Hematopoietic multipotent progenitor cell treated with erythropoietin and hydrocortisone succinate and interleukin-3 and kit ligand, for 8 days (in vitro differentiated cells): ENCODE data around the gene PSENEN.
"Not testable (repeated sequence)": the region's sequence is repeated elsewhere in the genome, so short reads cannot be mapped to it uniquely, and the experiment has no call there.

Experiments
- DNase-seq: peaks from one replicate; pipeline ENCODE4 v3.0.0-alpha.2; 2015

The PSENEN gene

DNA sequence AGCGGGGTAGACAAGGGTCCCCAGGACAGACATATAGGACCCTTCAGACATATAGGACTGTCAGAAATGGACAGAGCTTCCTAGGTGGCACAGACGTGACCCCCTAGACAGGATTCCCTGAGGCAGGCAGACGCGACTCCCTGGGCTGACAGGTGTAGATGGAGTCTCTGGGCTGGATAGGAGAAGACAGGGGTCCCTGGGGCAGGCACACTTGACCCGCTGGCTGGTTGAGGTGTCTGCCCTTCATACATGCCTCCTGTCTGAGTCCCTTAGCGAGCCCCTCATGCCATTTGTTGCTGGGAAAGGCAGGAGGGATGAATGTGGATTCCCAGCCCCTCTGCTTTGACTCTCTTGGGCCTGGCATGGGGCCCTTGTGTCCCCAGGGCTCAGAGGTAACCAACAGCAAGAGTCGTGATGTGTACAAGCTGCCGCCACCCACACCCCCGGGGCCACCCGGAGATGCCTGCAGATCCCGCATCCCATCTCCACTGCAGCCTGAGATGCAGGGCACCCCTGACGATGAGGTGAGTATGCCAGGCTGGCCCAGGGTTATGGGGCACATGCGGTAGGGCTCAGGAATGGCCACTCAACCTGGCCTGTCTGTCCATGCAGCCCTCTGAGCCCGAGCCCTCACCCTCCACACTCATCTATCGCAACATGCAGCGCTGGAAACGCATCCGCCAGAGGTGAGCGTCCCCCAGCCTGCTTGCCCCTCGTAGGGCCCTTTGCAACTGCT, 8.4 kb downstream of the PSENEN start:
- DNase-seq: no peak

DNA sequence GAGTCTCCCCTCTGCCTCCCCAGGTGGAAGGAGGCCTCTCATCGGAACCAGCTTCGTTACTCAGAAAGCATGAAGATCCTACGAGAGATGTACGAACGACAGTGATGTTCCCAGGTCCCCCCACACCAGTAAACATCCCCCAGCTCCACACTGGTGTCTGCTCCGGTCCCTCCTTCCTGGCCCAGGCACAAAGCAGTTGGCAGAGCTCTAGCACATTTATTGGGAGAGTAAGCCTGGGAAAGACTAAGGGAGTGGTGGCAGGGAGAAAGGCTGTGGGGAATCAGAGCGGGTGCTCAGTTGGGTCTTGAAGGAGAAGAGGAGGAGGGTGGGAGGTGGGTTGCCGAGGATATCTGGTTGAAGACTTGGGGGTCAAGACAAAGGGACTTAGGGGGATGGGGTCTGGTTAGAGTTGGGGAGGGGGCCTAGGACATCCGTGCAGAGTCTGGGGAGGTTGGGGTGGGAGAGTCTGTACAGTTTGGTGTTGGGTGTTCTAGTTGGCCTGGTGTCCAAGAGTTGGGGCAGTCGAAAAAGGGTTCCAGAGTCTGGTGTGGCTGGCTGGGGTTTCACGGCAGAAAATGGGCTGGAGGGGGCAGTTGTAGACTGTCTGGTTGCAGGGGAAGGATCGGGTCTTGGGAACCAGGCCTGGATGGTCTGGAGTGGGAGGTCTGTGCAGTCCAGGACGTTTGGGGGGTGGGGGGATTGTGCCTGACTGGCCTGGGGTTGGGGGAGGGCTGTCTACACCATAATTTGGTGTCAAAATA, 9.1 kb downstream of the PSENEN start:
- DNase-seq: no peak

DNA sequence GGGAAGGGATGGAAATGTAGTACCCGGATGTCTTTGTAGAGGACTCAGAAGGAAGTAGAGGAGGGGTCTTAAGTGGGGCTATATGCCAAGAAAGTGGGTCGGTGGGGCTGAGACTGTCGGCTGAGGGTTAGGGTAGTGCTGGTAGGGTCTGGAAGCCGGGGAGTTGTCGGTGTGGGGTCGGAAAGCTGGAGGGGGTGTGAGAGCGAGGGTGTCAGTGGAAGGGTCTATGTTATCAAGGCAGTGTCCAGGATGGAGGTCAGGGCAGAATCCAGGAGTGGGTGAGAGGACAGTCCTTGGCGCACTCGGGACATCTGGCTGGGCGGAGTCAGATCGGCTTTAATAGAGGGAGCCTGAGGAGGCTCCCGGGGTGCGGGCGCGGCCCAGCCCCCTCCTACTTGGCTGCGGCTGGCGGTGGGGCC, 9.7 kb downstream of the PSENEN start:
- DNase-seq: no peak

DNA sequence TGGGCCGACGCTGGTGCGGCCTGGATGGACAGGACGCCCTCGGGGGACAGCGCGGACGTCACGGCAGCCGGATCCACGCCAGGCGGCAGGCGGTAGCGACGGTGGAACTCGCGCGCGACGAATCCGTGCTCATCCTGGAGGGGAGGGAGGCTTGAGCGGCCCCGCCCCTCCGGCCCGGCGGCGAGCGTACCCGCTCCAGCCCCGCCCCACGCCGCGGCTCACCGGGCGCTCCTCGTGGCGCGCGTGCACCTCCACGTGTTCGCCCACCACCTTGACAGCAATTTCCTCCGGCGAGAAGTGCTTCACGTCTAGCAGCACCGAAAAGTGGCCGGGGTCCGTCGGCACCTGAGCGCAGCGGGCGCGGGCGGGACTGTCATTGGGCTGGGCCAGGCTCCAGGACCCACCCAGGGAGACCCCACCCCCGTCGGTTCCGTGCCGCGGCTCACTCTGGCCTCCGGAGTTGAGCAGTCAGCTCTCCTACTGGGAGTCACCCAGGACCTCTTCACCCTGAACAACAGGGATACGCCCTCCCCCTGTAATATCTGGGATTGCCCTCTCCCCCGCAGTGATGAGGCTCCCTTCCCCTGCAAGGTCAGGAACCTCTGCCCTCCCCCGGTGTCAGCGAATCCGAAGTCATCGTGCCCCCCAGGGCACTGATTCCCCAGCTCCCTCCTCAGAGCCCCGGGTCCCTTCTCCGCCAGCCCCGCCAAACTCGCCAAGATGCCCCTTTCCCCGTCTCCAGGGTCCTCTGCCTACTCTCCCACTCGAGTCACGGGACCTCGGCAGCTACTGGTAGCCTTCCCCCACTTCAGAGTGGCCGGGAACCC, 10.3 kb downstream of the PSENEN start:
- peak; percentile 50 for DNase-seq

DNA sequence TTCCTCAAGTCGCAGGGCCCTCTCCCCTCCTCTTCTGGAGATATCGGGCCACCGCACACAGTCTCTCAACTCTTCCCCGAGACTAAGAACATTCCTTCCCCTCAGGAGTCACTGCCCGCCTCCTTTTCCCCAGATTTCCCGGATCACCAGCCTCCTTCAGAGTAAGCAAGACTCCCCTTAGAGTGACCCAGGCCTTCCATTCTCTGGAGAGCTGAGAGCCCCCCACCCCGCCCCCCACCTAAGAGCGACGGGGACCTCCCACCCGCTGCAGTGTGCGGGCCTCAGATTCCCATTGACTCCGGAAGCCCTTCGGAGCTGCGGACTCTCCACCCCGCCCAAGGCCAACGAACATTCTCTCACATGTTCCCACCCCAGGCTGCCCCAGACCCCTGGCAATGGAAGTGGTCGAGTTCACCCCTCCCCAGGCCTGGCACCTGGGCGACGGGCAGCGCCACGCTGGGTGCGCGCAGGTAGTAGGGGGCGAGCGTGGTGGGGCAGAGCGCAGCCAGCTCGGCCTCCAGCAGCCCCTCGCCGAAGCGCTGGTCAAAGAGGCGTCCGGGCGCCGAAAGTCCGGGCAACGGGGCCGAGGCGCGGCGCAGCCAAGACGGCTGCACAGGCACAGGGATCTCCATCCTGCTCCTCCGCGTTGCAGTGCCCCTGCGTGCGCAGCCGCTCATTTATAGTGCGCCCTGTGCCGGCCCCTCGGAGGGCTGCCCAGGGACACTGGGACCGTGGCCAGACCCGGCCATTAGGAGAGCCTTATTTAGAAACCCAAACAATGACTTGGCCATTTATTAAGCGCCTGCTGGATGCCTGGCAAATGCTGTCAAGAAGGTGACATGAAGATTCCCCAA, 11.2 kb downstream of the PSENEN start, which contains the start of gene HSPB6:
TSS of gene HSPB6 (minus strand) at position 653 of the 854 bp plus-strand sequence. CDS start at position 632, 21 bp downstream.
- DNase-seq: peak; percentile 21

DNA sequence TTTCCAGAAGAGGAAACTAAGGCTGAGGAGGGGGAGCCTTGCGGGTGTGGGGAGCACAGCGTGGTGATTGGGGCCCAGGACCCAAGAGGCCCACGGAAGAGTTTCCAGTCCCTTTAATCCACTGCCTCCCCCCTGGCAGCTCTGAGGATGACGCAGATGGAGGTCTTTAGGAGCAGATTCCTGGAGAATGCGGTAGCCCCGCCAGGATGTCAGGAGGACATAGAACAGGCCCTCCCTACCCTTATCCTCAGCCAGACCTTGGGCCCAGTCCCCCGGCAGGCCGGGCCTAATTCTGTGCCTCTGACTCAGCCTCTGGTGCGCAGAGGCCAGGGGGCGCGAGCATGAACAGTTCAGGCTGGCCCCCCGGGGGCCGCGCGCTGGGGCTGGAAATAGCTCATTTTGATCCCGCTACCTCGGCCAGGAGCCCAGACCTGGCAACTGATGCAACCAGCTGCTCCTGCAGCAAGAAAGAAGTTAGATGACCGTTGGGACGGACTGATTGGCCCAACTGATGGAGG, 11.8 kb downstream of the PSENEN start:
- DNase-seq: no peak

DNA sequence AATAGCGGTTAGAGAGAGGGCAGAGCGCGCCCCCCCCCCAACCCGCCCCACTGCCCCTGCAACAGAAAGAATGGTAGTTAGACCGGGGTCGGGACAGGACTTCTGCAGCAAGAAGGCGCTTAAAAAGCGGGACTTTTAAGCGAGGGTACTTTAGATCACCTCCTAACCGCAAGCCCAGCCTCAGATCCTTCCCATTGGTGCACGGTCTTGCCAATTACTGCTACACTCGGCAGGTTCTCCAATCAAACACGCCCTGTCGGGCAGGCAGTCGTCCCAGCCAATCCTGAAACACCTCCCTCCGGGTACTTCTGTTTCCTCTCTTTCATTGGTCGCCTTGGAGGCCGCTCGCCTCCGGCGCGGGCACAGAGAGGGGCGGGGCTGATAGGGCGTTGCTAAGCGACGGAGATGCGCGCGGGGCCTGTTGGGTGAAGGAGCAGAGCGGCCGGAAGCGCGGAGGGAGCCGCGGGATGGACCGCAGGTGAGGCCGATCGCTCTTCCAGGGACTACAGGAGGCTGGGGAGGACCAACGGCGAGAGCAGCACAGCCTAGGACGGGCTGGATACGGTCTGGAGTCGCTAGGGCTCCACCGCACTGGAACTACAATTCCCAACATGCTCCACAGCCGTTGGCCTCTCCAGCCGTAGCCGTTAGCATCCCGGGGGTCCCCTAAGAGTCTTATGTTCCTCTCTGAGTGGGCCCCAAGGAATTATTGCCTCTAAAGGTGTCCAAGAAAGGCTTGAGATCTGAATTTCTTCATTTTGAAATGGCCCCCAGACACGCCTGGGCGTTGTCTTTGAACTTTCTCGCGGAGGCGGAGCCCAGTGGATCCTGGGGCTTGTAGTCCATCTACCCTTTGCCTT, 12.5 kb downstream of the PSENEN start, which contains the start of gene PROSER3:
TSS of gene PROSER3 (plus strand) at position 428 of the 860 bp plus-strand sequence. CDS start at position 468, 40 bp downstream.
- peak; percentile 100 for DNase-seq

DNA sequence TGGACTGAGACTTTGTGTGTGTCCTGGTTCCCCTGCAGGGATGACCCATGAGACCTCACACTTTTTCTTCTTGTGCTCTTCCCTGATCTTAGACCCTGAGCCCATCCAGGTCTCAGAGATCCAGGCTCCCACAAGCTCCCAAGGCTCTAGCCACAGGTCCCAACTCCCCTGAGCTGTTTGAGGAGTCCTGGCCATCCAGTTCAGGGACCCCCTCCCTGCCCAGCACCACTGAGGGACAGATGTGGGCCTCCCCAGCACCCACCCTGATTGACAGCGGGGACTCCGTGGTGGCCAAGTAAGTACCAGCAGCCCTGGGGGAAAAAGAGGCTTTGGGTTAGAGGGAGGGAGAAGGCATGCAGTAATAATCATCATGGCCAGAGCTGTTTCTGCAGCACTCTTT, 14.2 kb downstream of the PSENEN start:
- no peak for DNase-seq

DNA sequence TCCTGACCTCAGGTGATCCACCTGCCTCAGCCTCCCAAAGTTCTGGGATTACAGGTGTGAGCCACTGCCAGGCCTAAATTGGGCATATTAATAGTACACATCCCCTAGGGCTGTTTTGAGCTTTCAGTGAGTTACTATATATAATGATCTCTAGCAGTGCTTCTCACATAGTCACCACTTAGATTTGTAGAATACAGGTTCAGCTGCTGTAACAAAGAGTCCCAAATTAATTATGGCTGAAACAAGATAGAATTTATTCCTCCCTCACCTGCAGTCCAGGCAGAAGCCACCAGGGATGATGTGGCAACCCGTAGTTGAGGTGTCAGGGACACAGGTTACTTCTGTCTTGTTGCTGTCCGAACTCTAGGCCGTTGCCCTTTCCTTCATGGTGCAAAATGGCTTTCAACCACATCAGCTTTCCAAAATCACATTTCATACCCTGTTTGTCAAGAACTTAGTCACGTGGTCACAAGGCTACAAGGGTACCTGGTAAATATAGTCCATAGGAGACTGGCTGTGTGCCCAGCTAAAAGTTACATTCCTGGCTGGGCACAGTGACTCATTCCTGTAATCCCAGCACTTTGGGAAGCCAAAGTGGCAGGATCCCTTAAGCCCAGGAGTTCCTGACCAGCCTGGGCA, 15.4 kb downstream of the PSENEN start:
- DNase-seq: no peak

DNA sequence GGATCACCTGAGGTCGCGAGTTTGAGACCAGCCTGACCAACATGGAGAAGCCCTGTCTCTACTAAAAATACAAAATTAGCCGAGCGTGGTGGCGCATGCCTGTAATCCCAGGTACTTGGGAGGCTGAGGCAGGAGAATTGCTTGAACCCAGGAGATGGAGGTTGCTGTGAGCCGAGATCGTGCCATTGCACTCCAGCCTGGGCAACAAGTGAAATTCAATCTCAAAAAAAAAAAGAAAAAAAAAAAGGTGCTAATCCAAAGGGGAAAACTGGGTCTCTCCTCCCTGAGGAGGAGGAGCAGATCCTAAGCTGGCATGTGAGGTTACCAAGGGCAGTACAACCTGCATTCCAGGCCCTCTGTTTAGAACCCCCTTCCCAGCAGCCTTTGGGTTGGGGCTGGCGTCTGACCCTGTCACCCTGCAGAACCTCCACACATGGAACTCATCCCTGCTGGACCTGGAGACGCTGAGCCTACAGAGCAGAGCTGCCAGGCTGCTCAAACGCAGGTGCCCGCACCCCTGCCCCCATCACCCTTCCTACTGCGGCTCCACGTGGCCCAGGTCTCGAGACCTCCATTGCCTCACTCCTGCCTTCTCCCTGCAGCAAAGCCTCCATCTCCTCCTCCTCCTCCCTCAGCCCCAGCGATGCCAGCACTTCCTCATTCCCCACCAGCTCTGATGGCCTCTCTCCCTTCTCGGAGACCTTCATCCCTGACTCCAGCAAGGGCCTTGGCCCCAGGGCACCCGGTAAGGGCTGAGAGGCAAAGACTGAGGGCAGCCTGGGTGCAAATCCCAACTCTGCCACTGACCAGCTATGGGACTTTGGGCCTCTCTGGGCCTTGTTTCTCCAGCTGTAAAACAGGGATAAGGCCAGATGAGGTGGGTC, 19.2 kb downstream of the PSENEN start:
- DNase-seq: no peak

DNA sequence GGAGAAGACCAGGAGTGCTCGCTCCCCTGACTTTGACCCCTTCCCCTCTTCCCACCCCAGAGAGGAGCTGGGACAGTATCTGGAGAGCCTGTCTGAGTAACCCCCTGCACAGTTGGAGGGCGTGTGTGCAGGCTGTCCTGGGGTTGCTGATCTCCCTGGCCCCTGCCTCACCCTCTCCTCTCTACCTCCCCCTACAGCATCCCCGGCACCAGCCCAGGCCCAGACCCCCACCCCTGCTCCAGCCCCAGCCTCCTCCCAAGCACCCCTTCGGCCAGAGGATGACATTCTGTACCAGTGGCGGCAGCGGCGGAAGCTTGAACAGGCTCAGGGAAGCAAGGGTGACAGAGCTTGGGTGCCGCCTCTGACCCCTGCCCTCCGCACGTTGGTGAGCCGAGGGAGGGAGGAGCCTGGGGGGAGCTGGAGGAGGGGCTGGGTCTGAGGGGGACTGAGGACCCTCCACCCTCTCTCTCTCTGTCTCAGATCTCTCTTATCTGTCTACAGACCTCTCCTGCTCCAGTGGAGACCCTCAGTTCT, 21.2 kb downstream of the PSENEN start:
- DNase-seq: no peak

DNA sequence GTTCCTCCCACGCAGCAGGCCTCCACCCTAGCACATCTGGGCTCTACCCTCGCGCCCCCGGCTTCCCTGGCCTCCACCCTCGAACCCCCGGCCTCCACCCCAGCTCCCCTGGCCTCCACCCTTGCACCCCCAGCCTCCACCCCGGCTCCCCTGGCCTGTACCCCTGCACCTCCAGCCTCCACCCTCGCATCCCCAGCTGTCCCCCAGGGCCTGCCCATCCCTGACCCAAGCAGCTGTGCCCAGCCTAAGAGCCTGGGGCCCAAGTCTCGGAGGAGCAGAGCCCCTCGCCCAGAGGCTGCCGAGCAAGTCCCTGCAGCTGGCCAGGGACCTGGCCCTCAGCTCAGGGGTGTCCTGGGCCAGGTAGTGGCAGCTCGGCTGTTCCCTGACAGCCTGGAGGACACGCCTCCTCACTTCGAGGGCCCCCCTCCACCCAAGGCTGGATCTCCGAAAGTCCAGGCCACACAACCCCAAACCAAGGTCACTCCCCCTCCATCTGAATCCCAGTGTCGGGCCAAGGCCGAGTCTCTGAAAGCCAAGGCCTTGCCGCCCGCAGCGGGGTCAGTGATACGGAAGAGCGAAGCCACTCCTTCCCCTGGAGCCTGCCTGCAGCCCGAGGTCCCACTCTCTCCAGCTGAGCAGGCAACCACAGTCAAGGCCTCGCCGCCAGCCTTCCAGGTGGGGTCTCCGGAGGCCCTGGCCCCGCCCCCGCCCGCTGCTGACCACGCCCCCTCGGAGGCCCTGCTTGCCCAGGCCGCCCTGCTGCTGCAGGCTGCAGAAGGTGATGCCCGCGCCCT, 22.0 kb downstream of the PSENEN start:
- no peak for DNase-seq

DNA sequence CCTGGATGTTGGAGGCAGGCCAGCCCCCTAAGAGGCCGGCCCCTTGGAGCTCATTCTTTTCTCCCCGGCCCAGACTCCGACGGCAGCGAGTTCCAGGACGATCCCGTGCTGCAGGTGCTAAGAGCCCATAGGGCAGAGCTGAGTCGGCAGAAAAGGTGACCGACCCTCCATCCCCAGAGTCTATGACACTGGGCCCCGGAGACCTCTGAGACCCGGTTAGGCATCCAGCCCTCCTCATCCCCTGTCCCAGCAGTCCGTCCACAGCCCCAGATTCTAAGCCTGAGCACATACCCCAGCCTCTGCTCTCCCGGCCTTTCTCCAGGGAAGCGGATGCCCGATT, 22.6 kb downstream of the PSENEN start:
- DNase-seq: no peak

DNA sequence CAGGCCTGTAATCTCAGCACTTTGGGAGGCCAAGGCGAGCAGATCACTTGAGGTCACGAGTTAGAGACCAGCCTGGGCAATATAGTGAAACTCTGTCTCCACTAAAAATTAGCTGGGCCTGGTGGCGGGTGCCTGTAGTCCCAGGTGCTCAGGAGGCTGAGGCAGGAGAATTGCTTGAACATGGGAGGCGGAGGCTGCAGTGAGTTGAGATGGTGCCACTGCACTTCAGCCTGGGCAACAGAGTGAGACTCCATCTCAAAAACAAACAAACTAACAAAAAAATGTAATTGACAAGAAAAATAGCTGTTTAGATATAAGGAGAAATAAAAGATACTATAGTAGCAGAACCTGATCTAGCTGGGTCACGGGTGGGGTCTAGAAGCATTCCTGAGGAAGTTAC, 26.9 kb downstream of the PSENEN start:
- not testable (repeated sequence) for DNase-seq

DNA sequence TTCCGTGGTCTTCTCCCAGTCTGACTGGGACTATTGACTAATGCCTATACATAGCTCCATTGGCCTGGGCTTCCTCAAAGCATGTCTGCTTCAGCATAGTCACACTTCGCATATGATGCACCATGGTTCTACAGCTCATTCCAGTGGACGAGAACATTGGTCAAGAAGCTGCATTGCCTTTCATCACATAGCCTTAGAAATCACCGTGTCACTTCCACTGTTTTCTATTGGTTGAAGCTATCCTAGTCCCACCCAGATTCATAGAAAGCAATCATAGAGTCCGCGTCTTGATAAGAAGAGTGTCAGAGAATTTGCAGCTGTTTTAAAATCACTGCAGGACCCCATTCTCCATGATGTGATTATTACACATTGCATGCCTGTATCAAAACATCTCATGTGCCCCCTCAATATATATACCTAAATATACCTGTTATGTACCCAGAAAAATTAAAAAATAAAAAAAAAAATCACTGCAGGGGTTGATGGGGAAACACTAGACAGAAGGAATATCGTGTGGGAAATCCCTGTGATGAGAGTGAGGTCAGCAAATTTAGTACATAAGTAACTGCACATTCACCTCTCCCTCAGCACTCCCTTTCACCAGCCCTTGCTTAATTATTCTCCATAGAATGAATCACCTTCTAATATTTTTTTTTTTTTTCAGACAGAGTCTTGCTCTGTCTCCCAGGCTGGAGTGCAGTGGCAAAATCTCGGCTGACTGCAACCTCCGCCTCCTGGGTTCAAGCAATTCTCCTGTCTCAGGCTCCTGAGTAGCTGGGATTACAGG, 27.8 kb downstream of the PSENEN start:
- DNase-seq: peak; percentile 8

DNA sequence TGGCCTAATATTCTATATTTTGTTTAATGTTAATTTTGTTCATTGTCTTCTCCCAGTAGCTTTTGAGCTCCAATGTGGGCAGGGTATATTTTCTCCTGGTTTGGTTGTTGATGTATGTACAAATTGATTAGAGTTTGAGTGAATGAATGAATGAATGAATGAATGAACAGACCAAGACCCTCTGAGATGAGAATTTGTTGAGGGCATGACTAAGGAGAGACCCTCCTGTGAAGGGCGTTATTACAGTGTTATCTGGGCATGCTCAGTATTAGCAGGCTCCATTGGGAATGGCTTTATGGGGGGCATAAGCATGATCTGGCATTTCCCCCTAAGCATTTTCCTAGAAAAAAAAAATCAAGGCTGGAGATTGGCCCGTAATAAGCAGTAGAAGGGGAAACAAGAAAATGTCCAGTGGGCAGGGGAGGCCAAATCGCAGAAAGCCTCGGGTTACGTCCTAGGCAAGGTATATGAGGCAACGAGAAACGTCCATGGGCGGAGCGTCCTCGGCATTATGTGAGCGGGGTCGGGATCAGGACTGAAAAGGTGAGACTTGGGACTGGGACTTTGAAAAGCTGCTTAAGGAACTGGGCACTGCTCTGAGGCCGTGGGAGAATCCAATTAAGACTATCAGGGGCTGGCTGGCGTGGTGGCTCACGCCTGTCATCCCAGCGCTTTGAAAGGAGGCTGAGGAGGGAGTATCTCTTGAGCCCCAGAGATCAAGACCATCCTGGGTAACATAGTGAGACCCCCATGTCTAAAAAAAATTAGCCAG, 29.0 kb downstream of the PSENEN start:
- DNase-seq: no peak

DNA sequence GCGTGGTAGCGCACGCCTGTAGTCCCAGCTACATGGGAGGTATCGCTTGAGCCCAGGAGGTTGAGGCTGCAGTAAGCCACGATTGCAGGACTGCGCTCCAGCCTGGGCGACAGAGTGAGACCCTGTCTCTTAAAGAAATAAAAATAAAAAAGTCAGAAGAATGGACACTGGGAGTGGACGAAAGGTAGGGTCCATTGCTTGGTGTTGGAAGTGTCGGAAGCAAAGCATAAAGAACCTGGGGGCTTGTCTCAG, 29.5 kb downstream of the PSENEN start:
- no peak for DNase-seq
